K562 (cell line): ENCODE results near the gene NUP85. TPM values are rescaled to one million over a fixed set of nuclear protein-coding genes. Genes with fewer than 3 reads are reported as not detected.
A peak's percentile ranks its signal among the peaks of the same experiment; 100 is the strongest.

Source experiments
- ATAC-seq: fragments of 200-7000 bp; cut with Tn5 transposase; 3 replicates; pipeline ENCODE4 v1.9.1; 2020; ENCODE audit warnings: moderate library complexity
- BruUV-seq: library from RNA; stranded (reverse); fragments of 400-500 nt; replicated peaks from 2 replicates; lab custom pipeline; 2021; lab: Mats Ljungman, UMichigan
- CTCF ChIA-PET: fragments of 300-600 bp; formaldehyde crosslinking; extraction: SDS; loops from one replicate; lab custom pipeline; 2021; ENCODE audit warnings: low intra/inter-chr PET ratio; lab: Yijun Ruan, JAX
- POLR2A ChIA-PET: fragments of 300-600, 350-650 bp; sonication (Branson Sonifier 250); formaldehyde crosslinking; extraction: SDS; loops from one replicate; lab custom pipeline; 2021; ENCODE audit warnings: antibody characterized with exemption, inconsistent platforms; lab: Yijun Ruan, JAX
- DNase-seq, 4 experiments: peaks; one replicate each; pipeline versions ENCODE4 v3.0.0 to v3.0.0-alpha.2; 2011 to 2018; ENCODE audit warnings: low spot score in 3 of 4, mixed read lengths in 3 of 4; ENCODE audit errors: extremely low read depth in 1 of 4
- FAIRE-seq: peaks from 2 replicates; lab custom pipeline; 2011; peaks lifted over from hg19 to GRCh38; lab: Jason Lieb, UNC
- H2AFZ ChIP-seq: 2 replicates; pipeline ENCODE4 v1.6.0; 2011; ENCODE audit warnings: low read depth, low read length, control low read depth, inconsistent platforms
- H3K27ac ChIP-seq: fragments of 200-600 bp; 3 replicates; pipeline ENCODE4 v1.8.0; 2011; ENCODE audit warnings: low read depth, mild to moderate bottlenecking, control low read depth, inconsistent platforms, low read length, moderate library complexity, mixed read lengths; ENCODE audit errors: extremely low read depth
- H3K27me3 ChIP-seq, 2 experiments: fragments of 300-600 bp in 1 of 2; 2 replicates in 1 of 2; 3 replicates in 1 of 2; pipeline versions ENCODE4 v1.6.0 to v1.8.0; 2011; ENCODE audit warnings: inconsistent platforms in 2 of 2, low read length in 2 of 2, mild to moderate bottlenecking in 1 of 2, mixed read lengths in 1 of 2, moderate library complexity in 1 of 2; ENCODE audit not compliant: control insufficient read depth in 2 of 2, insufficient read depth in 2 of 2
- H3K36me3 ChIP-seq: fragments of 300-600 bp; 3 replicates; pipeline ENCODE4 v1.8.0; 2011; ENCODE audit warnings: mild to moderate bottlenecking, low read length, inconsistent platforms; ENCODE audit not compliant: control insufficient read depth, insufficient read depth
- H3K4me1 ChIP-seq, 2 experiments: fragments of 200-600 bp in 1 of 2; replicated peaks in 1 of 2; 2 replicates in 1 of 2; 3 replicates in 1 of 2; pipeline versions ENCODE4 v1.5.1 to v1.8.0; 2011; ENCODE audit warnings: inconsistent platforms in 2 of 2, low read length in 2 of 2, mild to moderate bottlenecking in 1 of 2, mixed read lengths in 1 of 2, moderate library complexity in 1 of 2; ENCODE audit not compliant: control insufficient read depth in 2 of 2, insufficient read depth in 2 of 2
- H3K4me2 ChIP-seq: 2 replicates; pipeline ENCODE4 v1.6.1; 2011; ENCODE audit warnings: low read length, control low read depth, inconsistent platforms, mixed read lengths; ENCODE audit not compliant: insufficient read depth
- H3K4me3 ChIP-seq: fragments of 200-600 bp; sonication (generic), shearing (Covaris generic); 2 replicates; pipeline ENCODE4 v1.5.1; 2016; ENCODE audit warnings: control low read depth, inconsistent platforms
- H3K79me2 ChIP-seq: fragments of 200-600 bp; 3 replicates; pipeline ENCODE4 v1.8.0; 2011; ENCODE audit warnings: low read length, inconsistent platforms; ENCODE audit not compliant: control insufficient read depth, insufficient read depth
- H3K9ac ChIP-seq, 2 experiments: 2 replicates each; pipeline versions ENCODE4 v1.6.0 to v1.6.1; 2011; ENCODE audit warnings: low read depth in 2 of 2, low read length in 2 of 2, control low read depth in 1 of 2, inconsistent platforms in 1 of 2, mild to moderate bottlenecking in 1 of 2, mixed read lengths in 1 of 2; ENCODE audit not compliant: insufficient read depth in 1 of 2
- H3K9me1 ChIP-seq: one replicate; pipeline ENCODE4 v1.6.0; 2011; ENCODE audit warnings: inconsistent platforms, mild to moderate bottlenecking, low read length, moderate library complexity; ENCODE audit not compliant: control insufficient read depth, insufficient read depth
- H3K9me3 ChIP-seq: replicated peaks from 2 replicates; pipeline ENCODE4 v1.5.1; 2011; ENCODE audit warnings: low read depth, low read length, inconsistent platforms; ENCODE audit not compliant: control insufficient read depth, insufficient read depth
- H4K20me1 ChIP-seq: replicated peaks from 2 replicates; pipeline ENCODE4 v1.6.1; 2011; ENCODE audit warnings: low read length, inconsistent platforms, mixed read lengths; ENCODE audit not compliant: control insufficient read depth, insufficient read depth
- AFF4 ChIP-seq: sonication (generic); formaldehyde crosslinking; IDR thresholded peaks from 2 replicates; pipeline ENCODE4 v1.8.0; 2023; ENCODE audit warnings: mild to moderate bottlenecking, missing genetic modification reagents
- ARID2 ChIP-seq: fragments of 450-650 bp; IDR thresholded peaks from 2 replicates; pipeline ENCODE4 v1.6.1; 2017; ENCODE audit warnings: antibody characterized with exemption, mild to moderate bottlenecking
- ARNT ChIP-seq, 2 experiments: fragments of 450-650 bp; IDR thresholded peaks; 2 replicates each; pipeline ENCODE4 v1.6.1; 2016; ENCODE audit warnings: mild to moderate bottlenecking in 1 of 2
- ATF7 ChIP-seq: fragments of 450-650 bp; IDR thresholded peaks from 2 replicates; pipeline ENCODE4 v1.7.1; 2014; ENCODE audit warnings: mild to moderate bottlenecking, moderate library complexity
- GATAD2A ChIP-seq: fragments of 450-650 bp; IDR thresholded peaks from 2 replicates; pipeline ENCODE4 v1.6.1; 2017
- GTF2E2 ChIP-seq: fragments of 200-800 bp; sonication (Bioruptor generic); IDR thresholded peaks from 2 replicates; pipeline ENCODE4 v1.6.1; 2016; ENCODE audit warnings: missing genetic modification characterization, missing compliant biosample characterization
- HCFC1 ChIP-seq: IDR thresholded peaks from 2 replicates; pipeline ENCODE4 v1.6.1; 2012; ENCODE audit warnings: low read depth, low read length, improper control_type of control experiment
- HDGF ChIP-seq: fragments of 450-650 bp; IDR thresholded peaks from 2 replicates; pipeline ENCODE4 v1.6.1; 2016
- L3MBTL2 ChIP-seq: fragments of 450-650 bp; IDR thresholded peaks from 2 replicates; pipeline ENCODE4 v1.6.1; 2016; ENCODE audit warnings: mild to moderate bottlenecking, moderate library complexity
- MBD2 ChIP-seq: sonication (generic); IDR thresholded peaks from 2 replicates; pipeline ENCODE4 v1.6.1; 2016; ENCODE audit warnings: low read depth, borderline replicate concordance
- MTA1 ChIP-seq: fragments of 450-650 bp; IDR thresholded peaks from 2 replicates; pipeline ENCODE4 v1.6.1; 2017; ENCODE audit warnings: borderline replicate concordance
- MTA3 ChIP-seq: fragments of 450-650 bp; formaldehyde crosslinking; IDR thresholded peaks from 2 replicates; pipeline ENCODE4 v1.6.1; 2017; ENCODE audit warnings: mild to moderate bottlenecking, borderline replicate concordance
- NONO ChIP-seq, 2 experiments: fragments of 200-400 bp in 1 of 2; fragments of 450-650 bp in 1 of 2; formaldehyde crosslinking in 1 of 2; IDR thresholded peaks; 2 replicates each; pipeline ENCODE4 v1.6.1; 2017; ENCODE audit warnings: low read depth in 2 of 2, mild to moderate bottlenecking in 2 of 2, moderate library complexity in 2 of 2, low read length in 1 of 2
- NRF1 ChIP-seq, 2 experiments: fragments of 450-650 bp; IDR thresholded peaks in 1 of 2; conservative IDR thresholded peaks in 1 of 2; 2 replicates each; pipeline ENCODE4 v1.6.1; 2014; ENCODE audit warnings: mild to moderate bottlenecking in 2 of 2
- POLR2G ChIP-seq: fragments of 200-400 bp; formaldehyde crosslinking; IDR thresholded peaks from 2 replicates; pipeline ENCODE4 v1.6.1; 2017; ENCODE audit warnings: low read depth, mild to moderate bottlenecking, antibody characterized with exemption, low read length, moderate library complexity
- RFX7 ChIP-seq: fragments of 250-450 bp; sonication (Bioruptor Pico); IDR thresholded peaks from 2 replicates; pipeline ENCODE4 v1.5.1; 2021; ENCODE audit warnings: mild to moderate bottlenecking
- SPI1 ChIP-seq: IDR thresholded peaks from 2 replicates; pipeline ENCODE4 v1.6.1; 2011; ENCODE audit warnings: low read depth, low read length, control low read depth, borderline replicate concordance
- SRF ChIP-seq, 2 experiments: fragments of 250-450, 450-650 bp in 1 of 2; sonication (Bioruptor Pico) in 1 of 2; sonication (generic) in 1 of 2; formaldehyde crosslinking; IDR thresholded peaks; 2 replicates each; pipeline versions ENCODE4 v1.5.0 to v1.5.1; 2020 to 2022; ENCODE audit warnings: mild to moderate bottlenecking in 1 of 2, missing genetic modification reagents in 1 of 2
- STAG1 ChIP-seq: sonication (generic); formaldehyde crosslinking; IDR thresholded peaks from 2 replicates; pipeline ENCODE4 v1.5.0; 2020; ENCODE audit warnings: missing genetic modification reagents, borderline replicate concordance
- ZC3H8 ChIP-seq: fragments of 450-650 bp; IDR thresholded peaks from 2 replicates; pipeline ENCODE4 v1.6.1; 2017
- WGBS: fragments of 100-300 bp; shearing (Covaris generic); methylation state at CpG from one replicate; pipeline ENCODE4 v1.1.6; 2016; ENCODE audit warnings: low coverage, mixed read lengths; ENCODE audit not compliant: insufficient coverage; ENCODE audit errors: missing lambda C conversion rate; 5-methylcytosine and 5-hydroxymethylcytosine counted together
- in situ Hi-C: fragments of 300-500 bp; cut with MboI; formaldehyde crosslinking; loops from 4 replicates; pipeline ENCODE4 v1.15.0; 2018; ENCODE audit warnings: inconsistent platforms, mixed read lengths
- intact Hi-C: fragments of 100-400 bp; cut with micrococcal nuclease; formaldehyde crosslinking; loops from 2 replicates; pipeline ENCODE4 v1.14.2; 2022
- polyA plus RNA-seq, 8 experiments: library from polyadenylated mRNA; depleted of rRNA in 4 of 8; stranded (reverse) in 5 of 8; unstranded in 3 of 8; fragments of >200 nt; fragmentation: Nextera tagmentation in 2 of 8; fragmentation: Illumina TruSeq in 1 of 8; extraction: Ambion mirVana in 2 of 8; extraction: Trizol in 1 of 8; gene quantifications; 2 replicates each; pipeline versions ENCODE4 v1.2.1 to v1.2.3, GENCODE V29; 2011 to 2014; ENCODE audit warnings: inconsistent platforms in 1 of 8, missing spikeins in 1 of 8
- total RNA-seq, 7 experiments: library from RNA; depleted of rRNA in 6 of 7; stranded (reverse); fragments of >200 nt in 6 of 7; fragmentation: Illumina TruSeq in 2 of 7; extraction: Trizol in 2 of 7; gene quantifications; 2 replicates each; pipeline versions ENCODE4 v1.2.1 to v1.2.3, GENCODE V29; 2011 to 2021; ENCODE audit warnings: low replicate concordance in 1 of 7

Gene NUP85
- total and polyA plus RNA-seq, 9 of the 15 experiments (the other 6 are each of a cell fraction or from before 2014, with no cell fraction given) = 50.2 to 177 (median 110) TPM

GRCh38 chr17:75240394-75241142 is 35.1 kb downstream of the NUP85 start:
- FAIRE-seq = peak; percentile 83
- Histone ChIP-seq H2AFZ (no peak overlapping the region), H3K9me3 (no peaks in the 10 kb centered on the region), H3K4me3 (no peak overlapping the region), H3K79me2 (no peaks in the 10 kb centered on the region), H3K9me1 (no peaks in the 10 kb centered on the region), H3K9ac (peak overlapping the region; percentile 16 to 38; a peak in 2 of 4 replicates), H3K27me3 (no peaks in the 10 kb centered on the region), H3K36me3 (peaks cover 98% of the 10 kb centered on the region), H3K27ac (peak overlapping the region; percentile 23; the same call in 2 of the 3 replicates), H3K4me2 (no peak overlapping the region; the same call in 1 of the 2 replicates), H3K4me1 (peaks cover 19 to 41% of the 10 kb centered on the region in 2 experiments), H4K20me1 (peaks cover 27% of the 10 kb centered on the region)
- peak; percentile 82 to 88 (median 84) for DNase-seq
- ATAC-seq = peak; percentile 91
- in situ Hi-C loops (no loop called here), intact Hi-C loops (loop anchor here (2.0 kb wide), 1 partner anchor 20 kb away; the partner anchor contains the start of genes GGA3 and MRPS7)
- 50% methylated on average over 22 of the region's 23 CpGs for WGBS
- CTCF ChIA-PET = interaction anchor here (0.9 to 3.1 kb wide), 6 partner anchors 21 to 507 kb away, joined by 3 to 20 read pairs (median 4); partner anchors contain the start of genes GGA3, MIF4GD and MRPS7
- POLR2A ChIA-PET = interaction anchor here (0.6 to 3.1 kb wide), 23 partner anchors 9 to 513 kb away, joined by 3 to 38 read pairs (median 4); partner anchors contain the start of genes ARMC7, GGA3, MIF4GD and MRPS7
- no TSS peak for BruUV-seq
- TF ChIP-seq NONO (IDR thresholded peaks at IDR 0.05; ENCODE audit: low read depth in 2 of 2, low read length in 1 of 2) (peak in 1 of 2 experiments; percentile 76; a peak in 2 of 4 replicates), SPI1 (no peak), POLR2G (peak; percentile 67), RFX7 (CRISPR knock-in tag) (no peak), MBD2 (no peak), ARNT (IDR thresholded peaks at IDR 0.05) (peak in 1 of 2 experiments; percentile 70; a peak in 1 of 4 replicates), SRF (CRISPR knock-in tag; IDR thresholded peaks at IDR 0.05) (peak in 1 of 2 experiments; percentile 25; a peak in 1 of 4 replicates), MTA3 (0 out of 2 replicates have a peak, but pooled peaks have one; percentile 79), ATF7 (peak; percentile 86), ZC3H8 (no peak), L3MBTL2 (peak; percentile 32; the same call in 1 of the 2 replicates), ARID2 (peak; percentile 32; the same call in 1 of the 2 replicates), AFF4 (peak; percentile 30; the same call in 1 of the 2 replicates), STAG1 (CRISPR knock-in tag) (peak; percentile 68; the same call in 1 of the 2 replicates), MTA1 (peak; percentile 26; the same call in 1 of the 2 replicates), GTF2E2 (tag) (no peak), HCFC1 (peak; percentile 38), HDGF (peak; percentile 24; the same call in 1 of the 2 replicates), GATAD2A (peak; percentile 51; the same call in 1 of the 2 replicates), NRF1 (conservative IDR thresholded peaks at IDR 0.05 in 1 of 2, IDR thresholded peaks at IDR 0.05 in 1 of 2) (peak; percentile 53 to 68)
